BE2C (cell line): ENCODE measurements around the gene ILKAP.

Source experiments
- DNase-seq: peaks from one replicate; pipeline ENCODE4 v3.0.0-alpha.2; 2020
- H3K27me3 ChIP-seq: fragments of 250-450 bp; sonication (Bioruptor Pico); 2 replicates; pipeline ENCODE4 v1.5.1; 2020; ENCODE audit warnings: mild to moderate bottlenecking
- H3K36me3 ChIP-seq: fragments of 250-450 bp; sonication (Bioruptor Pico); 2 replicates; pipeline ENCODE4 v1.5.1; 2020; ENCODE audit warnings: mild to moderate bottlenecking
- H3K4me1 ChIP-seq: fragments of 250-450 bp; sonication (Bioruptor Pico); 2 replicates; pipeline ENCODE4 v1.5.1; 2020
- H3K4me3 ChIP-seq: 2 replicates; pipeline ENCODE4 v1.5.1; 2011; ENCODE audit warnings: low read depth, low read length
- H3K9me3 ChIP-seq: fragments of 250-450 bp; sonication (Bioruptor Pico); 2 replicates; pipeline ENCODE4 v1.5.1; 2020
- TF ChIP-seq, protein P1 (sequence below): IDR thresholded peaks from 2 replicates; pipeline ENCODE4 v1.5.1; 2012; ENCODE audit warnings: mild to moderate bottlenecking, low read depth, low read length

ILKAP gene

DNA sequence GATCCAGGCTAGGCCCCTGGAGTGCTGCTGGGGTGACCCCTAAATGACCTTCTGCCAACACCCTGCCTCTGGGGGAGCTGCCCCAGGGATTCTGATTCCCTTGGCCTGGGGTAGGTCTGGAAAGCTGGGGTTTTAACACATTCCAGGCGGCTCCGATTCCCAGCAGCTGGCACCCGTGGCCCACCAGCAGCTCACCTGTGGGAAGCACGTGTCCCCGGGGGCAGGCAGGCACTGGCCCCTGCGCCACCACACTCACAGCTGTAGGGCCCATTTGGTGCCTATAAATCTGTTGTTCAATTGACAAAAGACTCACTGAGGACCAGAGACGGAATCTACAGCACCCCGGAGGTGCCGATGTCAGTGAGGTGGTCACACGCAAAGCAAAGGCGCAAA is 69.1 kb downstream of the ILKAP start:
- Histone ChIP-seq H3K4me3 (no peak overlapping the region), H3K36me3 (no peaks in the 10 kb centered on the region), H3K9me3 (no peaks in the 10 kb centered on the region), H3K4me1 (peaks cover 10% of the 10 kb centered on the region), H3K27me3 (no peaks in the 10 kb centered on the region)
- TF ChIP-seq, protein P1, sequence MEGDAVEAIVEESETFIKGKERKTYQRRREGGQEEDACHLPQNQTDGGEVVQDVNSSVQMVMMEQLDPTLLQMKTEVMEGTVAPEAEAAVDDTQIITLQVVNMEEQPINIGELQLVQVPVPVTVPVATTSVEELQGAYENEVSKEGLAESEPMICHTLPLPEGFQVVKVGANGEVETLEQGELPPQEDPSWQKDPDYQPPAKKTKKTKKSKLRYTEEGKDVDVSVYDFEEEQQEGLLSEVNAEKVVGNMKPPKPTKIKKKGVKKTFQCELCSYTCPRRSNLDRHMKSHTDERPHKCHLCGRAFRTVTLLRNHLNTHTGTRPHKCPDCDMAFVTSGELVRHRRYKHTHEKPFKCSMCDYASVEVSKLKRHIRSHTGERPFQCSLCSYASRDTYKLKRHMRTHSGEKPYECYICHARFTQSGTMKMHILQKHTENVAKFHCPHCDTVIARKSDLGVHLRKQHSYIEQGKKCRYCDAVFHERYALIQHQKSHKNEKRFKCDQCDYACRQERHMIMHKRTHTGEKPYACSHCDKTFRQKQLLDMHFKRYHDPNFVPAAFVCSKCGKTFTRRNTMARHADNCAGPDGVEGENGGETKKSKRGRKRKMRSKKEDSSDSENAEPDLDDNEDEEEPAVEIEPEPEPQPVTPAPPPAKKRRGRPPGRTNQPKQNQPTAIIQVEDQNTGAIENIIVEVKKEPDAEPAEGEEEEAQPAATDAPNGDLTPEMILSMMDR: no peak
- peak; percentile 15 for DNase-seq

DNA sequence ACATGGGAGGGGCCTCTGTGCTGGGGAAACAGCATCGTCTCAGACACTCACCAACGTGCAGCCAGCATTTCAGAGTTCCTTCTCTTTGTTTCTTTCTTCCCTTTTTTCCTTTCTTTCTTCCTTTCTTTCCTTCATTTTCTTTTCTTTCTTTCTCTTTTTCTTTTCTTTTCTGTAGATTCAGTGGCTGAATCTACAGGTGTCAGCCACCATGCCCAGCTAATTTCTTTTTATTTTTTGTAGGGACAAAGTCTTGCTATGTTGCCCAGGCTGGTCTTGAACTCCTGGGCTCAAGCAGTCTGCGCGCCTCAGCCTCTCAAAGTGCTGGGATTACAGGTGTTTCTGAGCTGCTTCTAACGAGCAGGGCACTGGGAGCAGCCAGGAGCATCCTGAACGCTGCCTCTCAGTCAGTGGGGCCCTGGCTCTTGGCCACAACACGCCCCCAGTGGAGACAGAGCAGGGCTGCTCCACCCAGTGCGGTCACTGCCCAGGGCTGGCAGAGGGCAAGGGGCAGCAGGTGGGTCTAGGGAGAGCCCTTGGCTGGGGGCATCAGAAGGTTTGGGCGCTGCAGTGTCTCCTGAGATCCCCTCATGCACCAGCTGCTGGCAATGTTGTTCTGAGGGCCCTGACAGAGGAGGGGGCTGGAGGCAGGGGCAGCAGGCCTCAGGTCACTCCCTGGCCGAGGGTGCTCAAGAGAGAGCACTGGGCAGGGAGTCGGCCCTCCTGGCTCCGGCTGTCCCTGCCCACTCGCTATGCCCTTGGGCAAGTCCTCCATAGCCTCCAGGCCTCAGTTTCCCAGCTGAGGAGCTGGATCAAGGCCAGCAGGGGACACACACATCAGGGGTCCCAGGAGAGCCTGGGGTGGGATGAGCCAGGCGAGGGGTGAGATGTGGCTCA is 69.7 kb downstream of the ILKAP start:
- peak; percentile 30 for DNase-seq
- TF ChIP-seq, protein P1: 0 out of 2 replicates have a peak, but pooled peaks have one; percentile 15
- no peaks in the 10 kb centered on the region for H3K9me3 ChIP-seq
- H3K36me3 ChIP-seq: no peaks in the 10 kb centered on the region
- H3K4me3 ChIP-seq: no peak overlapping the region
- peaks cover 6% of the 10 kb centered on the region for H3K4me1 ChIP-seq
- H3K27me3 ChIP-seq: no peaks in the 10 kb centered on the region

GRCh38 chr2:238132463-238133450 is 70.7 kb downstream of the ILKAP start:
- TF ChIP-seq, protein P1: no peak
- no peaks in the 10 kb centered on the region for H3K36me3 ChIP-seq
- no peak overlapping the region for H3K4me3 ChIP-seq
- DNase-seq: peak; percentile 22
- no peaks in the 10 kb centered on the region for H3K9me3 ChIP-seq
- H3K4me1 ChIP-seq: no peaks in the 10 kb centered on the region; the same call in 1 of the 2 replicates
- H3K27me3 ChIP-seq: no peaks in the 10 kb centered on the region

DNA sequence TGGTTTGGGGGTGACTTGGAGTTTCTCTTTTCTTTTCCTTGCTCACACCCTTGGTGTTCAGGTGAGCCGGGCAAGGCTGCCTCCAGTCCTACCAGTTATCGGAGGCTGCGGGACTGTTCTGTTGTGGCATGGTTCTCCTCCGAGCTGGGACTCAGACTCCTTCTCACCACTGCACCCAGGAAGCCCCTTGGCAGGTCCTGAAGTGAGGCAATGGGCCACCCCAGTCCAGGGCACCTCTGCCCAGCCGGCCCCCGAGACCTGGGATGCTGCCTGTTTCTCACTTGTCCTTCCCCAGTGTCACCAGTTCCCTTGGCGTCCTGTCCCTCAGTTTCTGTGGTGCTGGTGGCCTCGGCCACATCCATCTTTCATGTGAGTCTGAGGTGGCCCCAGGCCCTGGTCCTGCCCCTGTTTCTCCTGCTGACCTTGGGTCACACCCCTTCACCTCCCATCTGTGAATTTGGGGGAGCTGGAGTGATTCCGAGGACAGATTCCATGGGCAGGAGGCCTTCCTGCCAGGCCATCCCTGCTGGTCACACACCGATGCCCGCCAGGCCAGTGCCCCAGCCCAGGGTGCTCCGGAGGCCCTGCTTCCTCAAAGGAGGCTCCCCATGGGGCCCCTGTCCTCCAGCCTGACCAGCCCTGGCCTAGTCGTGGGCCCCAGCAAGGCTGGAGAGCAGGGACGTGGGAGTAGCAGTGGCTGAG is 71.6 kb downstream of the ILKAP start:
- peak; percentile 11 for DNase-seq
- Histone ChIP-seq H3K9me3 (no peaks in the 10 kb centered on the region), H3K36me3 (no peaks in the 10 kb centered on the region), H3K4me1 (no peaks in the 10 kb centered on the region; the same call in 1 of the 2 replicates), H3K27me3 (no peaks in the 10 kb centered on the region), H3K4me3 (no peak overlapping the region)
- TF ChIP-seq, protein P1: no peak

DNA sequence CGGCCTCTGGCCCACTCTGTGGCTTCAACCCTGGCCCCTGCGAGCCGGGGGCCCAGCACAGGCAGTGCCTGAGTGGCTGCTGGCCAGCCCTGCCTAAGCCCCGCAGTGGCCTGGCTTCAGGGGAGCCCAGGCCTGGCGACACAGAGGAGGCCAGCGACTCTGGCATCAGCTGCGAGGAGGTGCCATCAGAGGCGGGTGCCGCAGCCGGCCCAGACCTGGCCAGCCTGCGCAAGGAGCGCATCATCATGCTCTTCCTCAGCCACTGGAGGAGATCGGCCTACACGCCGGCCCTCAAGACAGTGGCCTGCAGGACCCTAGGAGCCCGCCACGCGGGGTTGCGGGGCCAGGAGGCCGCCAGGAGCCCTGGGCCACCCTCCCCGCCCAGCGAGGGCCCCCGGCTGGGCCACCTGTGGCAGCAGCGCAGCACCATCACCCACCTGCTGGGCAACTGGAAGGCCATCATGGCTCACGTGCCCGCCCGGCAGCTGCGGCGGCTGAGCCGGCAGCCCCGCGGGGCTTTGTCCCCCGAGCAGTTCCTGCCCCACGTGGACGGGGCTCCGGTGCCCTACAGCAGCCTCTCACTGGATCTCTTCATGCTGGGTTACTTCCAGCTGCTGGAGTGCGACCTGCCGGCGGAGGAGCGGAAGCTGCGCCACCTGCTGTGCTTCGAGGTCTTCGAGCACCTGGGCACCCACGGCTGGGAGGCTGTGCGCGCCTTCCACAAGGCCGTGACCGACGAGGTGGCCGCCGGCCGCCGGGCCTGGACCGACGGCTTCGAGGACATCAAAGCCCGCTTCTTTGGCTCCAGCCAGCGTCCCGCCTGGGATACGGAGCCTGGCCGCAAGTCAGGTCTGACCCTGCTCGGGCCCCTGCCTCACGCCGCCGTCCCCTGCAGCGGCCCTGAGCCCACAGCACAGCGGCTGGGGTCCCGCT is 72.5 kb downstream of the ILKAP start:
- Histone ChIP-seq H3K36me3 (no peaks in the 10 kb centered on the region), H3K9me3 (no peaks in the 10 kb centered on the region), H3K27me3 (no peaks in the 10 kb centered on the region), H3K4me1 (no peaks in the 10 kb centered on the region; the same call in 1 of the 2 replicates), H3K4me3 (no peak overlapping the region)
- TF ChIP-seq, protein P1: no peak
- DNase-seq: peak; percentile 13
